ENCODE data around the gene DCANP1.

The DCANP1 gene

GRCh38 chr5:135405082-135405481 lies 42.1 kb downstream of the DCANP1 start:
- no peak for DNase-seq

- DNase-seq: no peak
These were observed 45.1 kb downstream of the DCANP1 start for GRCh38 chr5:135402031-135402430.

GRCh38 chr5:135400866-135401265 lies 46.3 kb downstream of the DCANP1 start:
- DNase-seq: no peak

GRCh38 chr5:135399794-135400542 lies 47.2 kb downstream of the DCANP1 start:
- DNase-seq: no peak

GRCh38 chr5:135398855-135399793 lies 48.0 kb downstream of the DCANP1 start, which contains the start of gene MACROH2A1:
Gene MACROH2A1, minus strand, starts transcription at chr5:135399231. Its CDS starts 10,138 bp downstream, at chr5:135389093.
- peak; percentile 82 for DNase-seq

GRCh38 chr5:135398160-135398854 lies 48.8 kb downstream of the DCANP1 start:
- peak; percentile 54 for DNase-seq

GRCh38 chr5:135397084-135397483 lies 50.1 kb downstream of the DCANP1 start:
- no peak for DNase-seq

- no peak for DNase-seq
These were observed 50.6 kb downstream of the DCANP1 start for GRCh38 chr5:135396459-135397055.

- no peak for DNase-seq
These were observed 51.3 kb downstream of the DCANP1 start for GRCh38 chr5:135395866-135396265.

- DNase-seq: no peak
These were observed 51.7 kb downstream of the DCANP1 start for GRCh38 chr5:135395451-135395850.
